ENCODE results near the gene PRKD2. TPM values are rescaled to one million over a fixed set of nuclear protein-coding genes. Genes with fewer than 3 reads are reported as not detected.

The PRKD2 gene
- total RNA-seq, 1 experiment from 2014 or later, result 12.9 TPM

DNA sequence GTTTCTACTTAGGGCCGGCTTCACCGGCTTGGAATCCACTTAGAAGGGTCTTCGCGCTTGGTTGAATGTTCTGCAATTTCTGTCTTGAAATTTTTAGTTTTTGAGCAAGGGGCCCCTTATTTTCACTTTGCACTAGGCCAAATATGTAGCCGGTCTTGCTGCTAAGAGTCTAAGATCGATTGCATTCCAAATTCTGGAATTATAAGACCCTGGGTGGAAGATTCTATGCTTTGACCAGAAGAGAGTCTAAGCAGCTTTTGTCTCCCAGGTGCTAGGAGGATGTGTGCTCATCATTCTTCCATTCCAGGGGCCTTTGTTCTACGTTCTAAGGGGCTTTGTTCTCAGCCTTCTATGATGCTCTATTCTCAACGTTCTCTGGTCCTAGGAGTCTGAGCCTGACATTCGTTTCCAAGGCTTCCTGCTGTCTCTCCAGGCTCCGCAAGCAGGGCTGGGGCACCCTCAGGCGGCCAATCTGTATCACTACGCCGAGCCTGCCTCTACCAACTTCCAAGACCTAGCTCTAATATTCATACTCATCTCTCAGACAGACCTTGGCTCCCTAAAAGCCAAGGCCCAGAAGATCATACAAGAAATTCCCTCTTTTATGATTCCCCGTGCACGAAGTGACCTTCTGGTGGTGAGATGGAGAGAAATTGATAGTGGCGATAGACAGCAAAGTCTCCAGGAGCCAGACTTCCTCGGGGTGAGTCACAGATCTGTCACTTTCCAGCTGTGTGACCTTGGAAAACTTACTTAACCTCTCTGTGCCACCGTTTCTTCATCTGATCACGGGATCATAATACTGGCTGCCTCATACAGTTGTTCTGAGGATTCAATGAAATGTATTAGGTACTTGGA is 55.0 kb downstream of the PRKD2 start:
- DNase-seq (ENCODE audit: low read depth), result peak; percentile 88

DNA sequence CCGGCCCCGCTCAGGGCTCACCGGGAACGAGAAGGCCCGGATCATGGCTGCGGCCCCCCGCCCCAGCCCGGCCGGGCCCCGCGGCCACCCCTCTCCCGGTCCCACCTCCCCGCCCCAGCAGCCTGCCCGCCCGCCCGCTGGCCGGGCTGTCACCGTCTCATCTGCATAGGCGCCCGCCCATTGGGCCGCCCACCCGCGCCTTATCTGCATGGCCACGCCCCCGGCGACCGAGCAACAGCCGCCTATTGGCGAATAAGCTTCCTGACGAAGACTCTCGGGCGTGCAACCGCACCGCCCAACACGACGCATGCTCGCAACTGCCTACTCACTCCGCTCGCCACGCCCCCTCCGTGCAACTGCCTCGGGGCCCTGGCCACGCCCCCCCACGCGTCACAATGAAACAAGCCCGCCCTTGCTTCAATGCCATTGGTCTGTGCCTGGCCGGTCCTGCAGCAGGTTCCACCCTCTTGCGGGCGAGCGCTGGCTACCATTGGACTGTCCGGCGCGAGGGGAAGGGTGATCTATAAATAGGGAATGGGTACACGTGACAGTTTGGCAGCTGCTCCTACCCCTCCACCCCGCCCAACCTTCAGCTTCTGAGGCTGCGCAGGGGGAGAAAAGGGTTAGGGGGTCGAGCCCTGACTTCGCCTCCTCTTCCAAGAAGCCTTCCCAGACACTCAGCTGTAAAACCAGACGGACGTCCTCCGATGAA is 55.7 kb downstream of the PRKD2 start, which contains the start of gene DACT3:
Gene DACT3, minus strand, starts transcription at position 163 of the 712 bp plus-strand sequence. Its CDS starts 118 bp downstream, at position 45.
- peak; percentile 99 for DNase-seq (ENCODE audit: low read depth)

DNA sequence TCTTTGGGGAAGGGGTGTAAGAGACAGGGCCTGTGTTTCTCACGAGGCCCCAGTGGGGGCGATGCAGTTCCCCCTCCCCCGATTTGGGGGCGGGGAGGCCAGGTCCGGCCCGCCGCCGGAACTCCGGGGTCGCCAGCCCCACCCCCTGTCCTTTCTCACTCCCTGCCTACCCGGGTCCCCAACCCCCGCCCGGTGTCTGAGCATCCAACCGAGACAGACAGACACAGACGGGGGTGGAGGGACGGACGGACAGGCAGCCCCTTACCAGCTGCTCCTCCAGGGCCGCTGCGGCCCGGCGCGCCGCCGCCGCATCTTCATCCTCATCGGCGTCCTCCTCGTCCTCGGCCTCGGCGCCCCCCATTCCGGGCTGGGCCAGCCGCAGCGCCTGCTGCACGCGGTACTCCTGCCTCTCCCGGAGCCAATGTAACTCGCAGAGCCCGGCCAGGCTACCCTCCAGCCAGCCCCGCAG is 56.3 kb downstream of the PRKD2 start:
- no peak for DNase-seq (ENCODE audit: low read depth)

DNA sequence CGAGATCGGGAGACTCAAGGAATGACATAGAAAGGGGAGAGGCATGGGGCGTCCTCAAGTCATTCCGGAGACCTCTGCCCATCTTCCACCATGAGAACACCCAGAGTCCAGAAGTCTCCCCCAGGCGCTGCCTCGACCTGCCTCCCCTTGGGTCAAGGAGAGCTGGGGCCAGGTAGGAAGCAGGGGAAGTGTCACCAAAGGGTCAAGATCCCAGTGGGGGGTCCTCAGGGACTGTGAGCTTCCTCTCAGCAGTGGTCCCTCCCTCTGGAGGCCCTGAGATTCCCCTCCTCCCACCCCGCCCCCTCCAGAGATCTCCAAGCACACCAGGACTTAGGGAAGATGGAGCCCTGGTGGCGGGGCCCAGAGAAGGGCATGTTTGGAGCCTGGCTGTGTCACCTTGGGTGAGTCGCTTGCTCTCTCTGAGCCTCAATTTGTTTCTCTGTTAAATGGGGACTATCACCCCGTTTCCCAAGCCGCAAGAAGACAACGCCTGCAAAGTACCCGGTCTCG is 56.9 kb downstream of the PRKD2 start:
- no peak for DNase-seq (ENCODE audit: low read depth)

DNA sequence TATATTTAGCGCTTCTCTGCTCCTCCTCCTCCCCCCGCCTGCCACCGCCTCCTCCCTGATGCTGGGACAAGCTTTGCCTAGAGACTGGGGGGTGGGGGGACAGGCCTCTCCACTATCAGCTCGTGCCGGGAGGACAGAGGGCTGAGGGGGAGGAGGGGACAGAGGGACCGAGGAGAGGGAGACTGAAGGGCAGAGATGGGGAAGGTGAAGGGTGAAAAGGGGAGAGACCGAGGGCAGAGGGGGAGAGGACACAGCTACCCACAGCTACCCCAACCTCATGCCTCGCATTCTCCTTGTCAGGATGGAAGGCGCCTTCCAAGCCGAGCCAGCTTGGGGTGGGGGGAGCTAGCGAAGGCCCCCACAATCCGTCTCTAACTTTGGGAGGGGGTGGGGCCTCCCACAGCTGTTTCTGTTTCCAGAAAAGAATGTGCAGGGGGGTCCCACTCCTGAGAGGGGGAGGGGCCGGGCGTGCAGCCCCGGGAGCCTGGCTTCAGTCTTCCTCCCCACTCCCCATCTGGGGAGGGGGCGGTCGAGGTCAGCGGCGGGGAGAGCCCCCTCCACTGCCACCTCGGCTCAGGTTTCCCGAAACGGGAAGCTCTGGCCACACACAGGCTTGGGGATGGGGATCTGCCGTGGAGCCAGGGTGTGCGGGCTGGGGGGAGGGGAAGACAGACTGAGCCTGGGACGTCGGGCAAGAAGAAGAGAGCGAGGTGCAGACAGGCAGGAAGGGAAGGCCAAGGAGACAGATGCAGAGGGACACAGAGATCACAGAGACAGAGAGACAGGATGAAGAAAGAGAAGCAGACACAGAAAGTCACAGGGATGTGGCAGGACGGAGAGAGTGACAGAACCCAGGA is 57.5 kb downstream of the PRKD2 start:
- DNase-seq (ENCODE audit: low read depth), result no peak

DNA sequence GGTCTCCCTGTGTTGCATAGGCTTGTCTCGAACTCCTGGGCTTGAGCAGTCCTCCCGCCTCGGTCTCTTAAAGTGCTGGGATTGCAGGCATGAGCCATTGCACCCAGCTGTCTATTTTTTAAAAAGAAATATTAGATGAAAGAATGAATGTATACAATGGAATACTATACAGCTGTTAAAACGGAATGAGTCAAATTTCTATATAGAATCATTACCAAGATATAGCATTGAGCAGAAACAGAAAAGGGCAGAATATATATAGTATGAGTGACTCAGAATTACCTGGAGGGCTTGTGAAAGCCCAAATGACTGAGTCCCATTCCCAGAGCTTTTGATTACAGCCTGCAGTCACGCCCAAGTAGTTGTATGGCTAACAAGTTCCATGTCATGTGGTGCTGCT is 60.4 kb downstream of the PRKD2 start:
- DNase-seq (ENCODE audit: low read depth), result no peak

DNA sequence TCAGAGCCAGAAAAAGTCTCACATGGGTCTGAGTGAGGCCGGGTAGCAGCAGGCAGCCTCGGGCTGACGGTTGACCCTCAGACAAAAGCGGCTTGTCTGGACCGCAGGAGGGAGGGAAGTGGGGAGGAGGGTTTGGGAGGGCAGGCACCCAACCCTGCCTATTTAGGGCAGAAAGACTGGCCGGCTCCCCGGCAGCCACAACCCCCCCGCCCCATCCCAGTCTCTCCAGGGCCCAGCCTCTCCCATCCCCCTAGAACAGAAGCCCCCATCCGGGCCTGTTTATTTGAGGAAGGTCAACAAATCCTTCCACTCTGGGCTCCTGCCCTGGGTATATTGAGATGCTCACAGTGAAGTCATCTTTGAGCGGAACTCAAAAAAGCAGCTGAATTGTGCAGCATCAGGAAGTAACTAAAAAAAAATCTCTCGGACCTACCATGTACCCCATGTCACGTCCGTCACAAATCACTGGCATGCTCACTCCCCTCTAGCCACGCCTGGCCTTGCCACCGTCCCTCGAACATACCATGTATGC is 62.2 kb downstream of the PRKD2 start:
- DNase-seq (ENCODE audit: low read depth), result no peak

DNA sequence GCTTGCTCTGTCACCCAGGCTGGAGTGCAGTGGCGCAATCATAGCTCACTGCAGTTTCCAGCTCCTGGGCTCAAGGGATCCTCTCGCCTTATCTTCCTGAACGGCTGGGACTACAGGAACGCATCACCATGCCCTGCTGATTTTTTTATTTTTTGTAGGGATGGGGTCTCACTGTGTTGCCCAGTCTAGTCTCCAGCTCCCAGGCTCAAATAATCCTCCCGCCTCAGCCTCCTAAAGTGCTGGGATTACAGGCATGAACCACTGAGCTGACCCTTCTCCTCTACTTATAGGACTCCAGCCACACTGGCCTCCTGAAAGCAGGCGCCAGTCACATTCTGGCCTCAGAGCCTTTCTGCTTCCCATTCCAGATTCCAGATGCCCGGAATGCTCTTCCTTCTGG is 66.5 kb downstream of the PRKD2 start:
- no peak for DNase-seq (ENCODE audit: low read depth)

DNA sequence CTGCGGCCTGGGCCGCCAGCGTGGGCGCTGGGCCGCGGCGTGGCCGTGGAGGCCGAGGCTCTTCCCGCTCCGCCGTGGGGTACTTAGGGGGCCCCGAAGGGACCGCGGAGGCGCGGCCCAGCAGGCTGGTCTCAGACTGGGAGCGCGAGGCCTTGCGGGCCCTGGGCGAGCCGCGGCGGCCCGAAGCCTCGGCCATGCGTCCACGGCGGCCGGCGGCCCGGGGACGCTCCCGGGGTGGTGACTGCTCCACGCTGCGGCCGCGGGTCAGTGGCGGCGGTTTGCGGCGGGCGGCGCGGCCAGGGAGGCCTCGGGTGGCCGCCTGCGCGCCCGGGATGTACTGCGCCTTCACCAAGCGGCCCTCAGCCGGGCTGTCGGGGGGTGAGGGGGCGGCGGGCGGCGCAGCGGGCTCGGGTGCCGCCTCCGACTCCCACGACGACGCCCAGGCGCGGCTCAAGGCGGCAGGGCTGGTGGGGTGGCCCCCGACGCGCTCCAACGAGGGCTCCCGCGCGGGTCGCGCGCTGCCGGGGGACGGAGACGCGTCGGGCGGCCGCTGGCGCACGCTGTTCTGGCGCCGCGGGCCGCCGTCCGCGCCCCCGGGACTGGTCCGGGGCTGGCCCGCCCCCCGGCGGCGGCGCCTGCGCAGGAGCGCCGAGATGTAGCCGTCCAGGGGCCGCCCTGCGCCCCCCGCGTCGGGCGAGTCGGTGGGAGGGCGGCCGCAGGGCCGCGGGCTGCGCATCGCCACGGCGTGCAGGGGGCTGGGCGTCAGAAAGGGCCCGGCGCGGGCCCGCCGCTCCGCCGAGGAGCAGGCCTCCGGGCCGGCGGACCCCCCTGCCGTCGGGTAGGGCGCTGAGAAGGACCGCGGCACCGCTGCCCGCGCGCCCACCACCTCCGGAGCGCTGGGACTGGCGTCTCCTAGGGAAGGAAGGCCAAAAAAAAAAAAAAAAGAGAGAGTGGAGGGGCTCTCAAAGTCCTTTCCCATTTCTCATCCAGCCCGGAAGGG is 67.7 kb downstream of the PRKD2 start:
- no peak for DNase-seq (ENCODE audit: low read depth)

DNA sequence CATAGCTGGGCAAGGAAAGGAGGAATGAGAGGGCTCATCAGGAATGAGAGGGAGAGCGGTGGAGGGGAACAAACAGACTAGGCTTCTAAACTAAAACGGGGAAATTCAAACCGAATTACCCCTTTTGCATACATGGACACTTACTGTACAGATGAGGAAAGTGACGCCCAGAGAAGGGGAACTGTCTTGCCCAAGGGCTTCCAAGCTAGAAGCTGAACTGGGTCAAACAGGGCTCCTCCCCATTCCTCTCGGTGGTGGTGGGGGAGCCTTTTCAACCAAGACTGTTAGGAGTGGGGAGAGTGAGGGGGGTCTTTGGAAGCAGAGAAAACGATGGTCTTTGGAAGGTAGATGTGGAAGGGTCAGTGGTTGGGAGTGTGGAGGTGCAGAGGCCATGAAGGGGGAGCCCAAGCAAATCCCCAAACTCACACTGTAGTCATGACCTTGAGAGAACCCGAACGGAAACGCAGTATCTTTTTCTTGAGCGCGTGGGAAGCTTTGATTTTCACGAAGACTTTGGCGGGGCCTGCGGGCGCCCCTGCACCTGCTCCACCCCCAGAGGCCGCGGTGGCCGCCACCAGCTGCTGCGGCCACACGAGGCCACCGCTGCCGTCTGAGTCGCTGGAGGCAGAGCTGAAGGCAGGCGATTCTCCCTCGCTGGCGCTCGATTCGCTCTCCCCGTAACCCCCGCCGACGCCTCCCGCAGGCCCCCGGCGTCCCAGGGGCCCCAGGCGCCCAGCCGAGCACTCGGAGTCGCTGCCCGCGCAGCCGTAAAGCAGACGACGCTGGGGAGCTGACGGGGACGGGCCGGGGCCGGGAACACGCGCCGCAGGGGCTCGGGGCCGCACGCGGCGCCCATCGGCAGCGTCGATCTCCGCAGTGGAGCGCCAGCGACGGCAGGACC is 68.6 kb downstream of the PRKD2 start:
- no peak for DNase-seq (ENCODE audit: low read depth)

DNA sequence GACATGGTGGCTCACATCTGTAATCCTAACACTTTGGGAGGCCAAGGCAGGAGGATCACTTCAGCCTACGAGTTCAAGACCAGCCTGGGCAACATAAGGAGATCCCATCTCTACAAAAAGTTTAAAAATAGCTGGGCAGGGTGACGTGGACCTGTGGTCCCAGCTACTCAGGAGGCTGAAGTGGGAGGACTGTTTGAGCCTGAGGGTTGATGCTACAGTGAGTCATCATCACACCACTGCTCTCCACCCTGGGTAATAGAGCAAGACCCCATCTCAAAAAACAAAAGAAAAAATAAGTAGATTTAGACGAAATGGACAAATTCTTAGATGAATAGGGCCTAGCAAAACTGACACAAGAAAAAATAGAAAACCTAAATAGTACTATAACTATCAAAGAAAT is 70.5 kb downstream of the PRKD2 start:
- no peak for DNase-seq (ENCODE audit: low read depth)

DNA sequence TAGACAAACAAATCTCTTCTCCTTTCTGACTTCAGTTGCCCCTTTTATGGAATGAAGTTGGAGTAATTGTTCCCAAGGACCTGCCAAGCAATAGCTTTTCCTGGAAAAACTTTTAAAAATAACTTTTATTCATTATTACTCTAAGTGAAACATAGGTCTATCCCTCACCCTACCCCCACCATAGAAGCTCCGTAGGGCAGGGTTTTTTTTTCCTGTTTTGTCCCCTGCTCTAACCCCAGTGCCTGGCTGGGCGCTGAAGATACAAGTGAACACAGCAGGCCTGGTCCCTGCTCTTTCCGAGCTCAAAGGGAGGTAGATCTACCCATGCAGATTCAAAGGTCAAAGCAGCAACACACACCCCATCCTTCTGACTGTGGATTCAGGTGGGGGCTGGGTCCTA is 72.2 kb downstream of the PRKD2 start:
- DNase-seq (ENCODE audit: low read depth), result no peak

DNA sequence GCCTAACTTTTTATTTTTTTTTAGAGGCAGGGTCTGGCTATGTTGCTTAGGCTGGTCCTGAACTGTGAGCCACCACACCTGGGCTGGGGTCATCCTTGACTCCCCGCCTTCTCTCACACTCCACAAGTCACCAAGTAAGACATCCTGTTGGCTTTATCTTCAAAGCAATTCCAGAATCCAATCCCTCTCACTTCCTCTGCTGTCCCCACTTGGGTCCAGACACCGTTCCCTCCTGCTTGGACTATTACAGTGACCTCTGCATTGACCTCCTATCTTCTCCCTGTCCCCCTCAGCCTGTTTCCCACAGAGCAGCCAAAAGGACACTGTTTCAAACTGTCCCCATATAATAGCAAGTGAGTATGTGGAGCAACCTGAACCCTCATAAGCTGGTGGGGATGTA is 76.3 kb downstream of the PRKD2 start:
- DNase-seq (ENCODE audit: low read depth), result no peak

DNA sequence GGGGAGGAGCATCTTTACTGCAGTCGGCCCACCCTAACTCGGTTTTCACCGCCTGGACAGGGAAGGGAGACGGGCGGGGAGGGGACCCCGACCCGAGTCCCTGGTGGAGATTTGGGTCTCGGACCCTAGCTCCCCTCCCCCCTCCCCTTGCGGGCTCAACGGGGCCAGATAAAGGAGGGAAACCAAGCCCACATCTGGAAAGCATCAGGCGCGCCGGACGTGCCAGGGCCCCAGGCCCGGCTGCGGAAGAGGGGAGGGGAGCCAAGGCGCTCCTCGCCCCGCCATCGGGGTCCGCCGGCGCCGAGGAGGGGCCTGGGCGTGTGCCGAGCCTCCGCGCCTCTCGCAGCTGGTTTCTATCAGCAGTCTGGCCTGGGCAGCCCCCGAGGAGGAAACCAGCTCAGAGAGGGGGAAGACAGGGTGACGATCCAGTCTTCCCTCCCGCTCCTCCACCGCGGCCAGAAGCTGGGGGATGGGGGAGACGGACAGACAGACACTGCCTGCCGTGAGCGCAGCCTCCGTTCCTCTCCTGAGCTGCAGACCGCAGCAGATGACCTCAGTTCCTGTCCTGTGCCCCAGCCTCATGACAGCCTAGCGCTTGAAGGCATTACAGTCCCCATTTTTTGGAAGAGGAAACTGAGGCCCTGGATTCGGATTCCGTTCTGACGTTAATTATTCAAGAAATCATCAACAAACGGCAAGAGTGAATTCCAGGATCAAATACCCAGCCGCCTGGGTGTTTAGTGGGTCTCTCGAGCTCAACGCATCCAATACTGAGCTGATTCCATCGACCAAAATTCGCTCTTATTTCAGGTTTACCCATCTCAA is 77.3 kb downstream of the PRKD2 start:
- DNase-seq (ENCODE audit: low read depth), result peak; percentile 87

DNA sequence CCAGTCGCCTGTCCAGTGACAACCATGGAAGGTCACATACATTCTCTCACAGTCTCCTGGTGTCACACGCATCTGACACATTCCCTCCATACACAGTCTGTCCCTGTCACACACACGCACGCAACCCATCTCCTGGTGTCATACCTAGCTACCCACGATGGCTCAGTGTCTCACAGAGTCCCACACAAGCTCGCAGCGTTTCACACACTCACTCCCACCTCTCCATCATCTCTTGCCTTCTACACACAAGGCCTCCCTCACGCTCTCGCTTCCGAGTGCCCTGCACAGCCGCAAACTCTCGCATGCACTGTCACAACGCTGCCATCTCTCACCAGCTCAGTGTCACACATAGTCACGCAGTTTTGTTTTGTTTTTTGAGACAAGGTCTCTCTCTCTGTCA is 79.7 kb downstream of the PRKD2 start:
- DNase-seq (ENCODE audit: low read depth), result no peak

DNA sequence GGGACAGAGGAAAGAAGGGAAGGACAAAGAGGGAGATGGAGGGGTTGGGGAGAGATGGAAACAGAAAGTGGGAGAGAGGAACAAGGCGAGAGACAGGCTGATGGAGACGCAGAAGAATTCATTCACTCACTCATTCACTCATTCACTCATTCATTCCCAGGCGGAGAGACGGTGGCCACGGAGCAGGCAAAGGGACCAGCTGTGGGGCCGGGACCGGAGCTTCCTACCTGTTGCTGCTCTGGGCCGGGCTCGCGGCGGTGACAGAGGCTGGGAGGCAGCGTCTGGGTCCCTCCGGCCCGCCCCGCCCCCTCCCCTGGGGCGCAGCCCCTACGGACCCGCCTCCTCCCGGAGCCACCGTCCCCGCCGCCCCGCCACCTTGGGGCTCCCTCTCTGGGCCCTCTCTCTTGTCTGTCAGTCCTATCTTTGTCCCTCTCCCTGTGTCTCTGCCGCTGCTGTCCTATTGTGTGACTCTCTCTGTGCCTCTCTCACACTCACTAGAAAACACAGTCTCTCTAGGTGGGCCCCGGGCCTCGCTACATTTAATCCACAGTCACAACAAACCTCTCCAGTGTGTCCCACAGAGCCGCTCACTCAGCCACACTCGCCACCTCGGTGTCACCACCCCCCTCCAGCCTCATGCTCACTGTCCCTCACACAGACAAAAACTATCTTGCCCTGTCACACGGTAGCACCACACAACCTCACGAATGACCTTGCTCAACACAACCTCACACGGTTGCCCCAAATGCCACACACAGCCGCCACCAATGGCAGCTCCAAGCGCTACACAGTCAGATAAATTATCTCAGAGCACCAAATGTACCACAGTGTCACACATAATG is 80.8 kb downstream of the PRKD2 start, which contains the start of gene GNG8:
Gene GNG8, minus strand, starts transcription at position 283 of the 842 bp plus-strand sequence. CDS start 1,520 bp downstream, outside the sequence.
- no peak for DNase-seq (ENCODE audit: low read depth)

DNA sequence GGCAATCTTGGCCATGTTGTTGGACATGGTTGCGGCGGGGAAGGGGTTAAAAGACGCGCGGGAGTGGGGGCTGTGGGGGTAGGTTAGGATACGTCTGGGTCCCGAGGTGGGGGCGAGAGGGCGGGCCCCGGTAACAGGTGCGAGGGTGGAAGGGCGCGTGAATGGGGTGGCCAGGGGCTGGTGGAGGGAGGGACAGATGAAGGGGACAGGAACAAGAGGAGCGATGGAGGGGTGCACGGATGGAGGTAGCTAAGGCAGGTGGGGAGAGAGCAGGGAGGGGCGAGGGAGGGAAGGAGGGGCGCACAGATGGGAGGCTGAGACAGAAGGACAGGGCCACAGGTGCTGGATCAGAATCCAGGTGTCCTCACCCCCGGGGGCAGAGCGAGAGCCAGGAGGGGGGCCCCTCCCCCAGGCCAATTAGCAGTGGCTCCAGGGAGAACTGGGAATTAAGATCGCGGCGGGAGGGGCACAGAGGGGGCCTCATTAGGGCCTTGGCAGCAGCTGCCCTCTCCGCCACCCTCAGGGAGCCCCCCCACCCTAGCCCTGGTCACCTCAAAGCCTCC is 82.2 kb downstream of the PRKD2 start:
- no peak for DNase-seq (ENCODE audit: low read depth)
